Measurements from ENCODE around the gene ATPAF1.

Gene ATPAF1

GRCh38 chr1:46667782-46668760 lies at the start of gene ATPAF1:
TSS of gene ATPAF1 (minus strand) at chr1:46668364. CDS start at chr1:46668322, 42 bp downstream.
- H3K4me1 ChIP-seq (ENCODE audit: control insufficient read depth in 1 of 2, insufficient read depth in 1 of 2, low read depth in 1 of 2, low read length in 1 of 2) = peaks cover 10 to 18% of the 10 kb centered on the region in 2 experiments
- TF ChIP-seq CTCF (IDR thresholded peaks at IDR 0.05) = no peak
- peak within 1 kb of the TSS; percentile 65 to 70 for H3K4me3 ChIP-seq (ENCODE audit: low read depth in 1 of 2, low read length in 1 of 2)
- no peaks in the 10 kb centered on the region for H3K9me3 ChIP-seq
- peak within 1 kb of the TSS; percentile 51 for H3K27ac ChIP-seq
- no peaks in the 10 kb centered on the region for H3K27me3 ChIP-seq
- peaks cover 20% of the 10 kb centered on the region for H3K36me3 ChIP-seq

- peaks cover 30% of the 10 kb centered on the region for H3K36me3 ChIP-seq
- peaks cover 30 to 31% of the 10 kb centered on the region in 2 experiments for H3K4me1 ChIP-seq (ENCODE audit: control insufficient read depth in 1 of 2, insufficient read depth in 1 of 2, low read depth in 1 of 2, low read length in 1 of 2)
- peaks cover 10% of the 10 kb centered on the region for H3K27me3 ChIP-seq
- no peaks in the 10 kb centered on the region for H3K9me3 ChIP-seq
- H3K4me3 ChIP-seq (ENCODE audit: low read depth in 1 of 2, low read length in 1 of 2) = peak overlapping the region; percentile 77 to 86
- no peak for TF ChIP-seq CTCF (IDR thresholded peaks at IDR 0.05)
- H3K27ac ChIP-seq = peak overlapping the region; percentile 82
Measured at GRCh38 chr1:46717654-46718053, 49.5 kb upstream of the ATPAF1 start.

GRCh38 chr1:46714976-46715375 lies 46.8 kb upstream of the ATPAF1 start:
- TF ChIP-seq CTCF (IDR thresholded peaks at IDR 0.05) = no peak
- H3K9me3 ChIP-seq = no peaks in the 10 kb centered on the region
- H3K36me3 ChIP-seq = peaks cover 46% of the 10 kb centered on the region
- no peak overlapping the region for H3K27ac ChIP-seq
- no peaks in the 10 kb centered on the region for H3K27me3 ChIP-seq
- H3K4me1 ChIP-seq (ENCODE audit: control insufficient read depth in 1 of 2, insufficient read depth in 1 of 2, low read depth in 1 of 2, low read length in 1 of 2) = peaks cover 30 to 31% of the 10 kb centered on the region in 2 experiments
- no peak overlapping the region for H3K4me3 ChIP-seq (ENCODE audit: low read depth in 1 of 2, low read length in 1 of 2)

- H3K36me3 ChIP-seq = peaks cover 80% of the 10 kb centered on the region
- no peaks in the 10 kb centered on the region for H3K27me3 ChIP-seq
- H3K9me3 ChIP-seq = no peaks in the 10 kb centered on the region
- no peak overlapping the region for H3K27ac ChIP-seq
- TF ChIP-seq CTCF (IDR thresholded peaks at IDR 0.05) = no peak
- H3K4me3 ChIP-seq (ENCODE audit: low read depth in 1 of 2, low read length in 1 of 2) = no peak overlapping the region
- no peaks in the 10 kb centered on the region for H3K4me1 ChIP-seq (ENCODE audit: control insufficient read depth in 1 of 2, insufficient read depth in 1 of 2, low read depth in 1 of 2, low read length in 1 of 2)
Measured at GRCh38 chr1:46708121-46708520, 40.0 kb upstream of the ATPAF1 start.

GRCh38 chr1:46705408-46705807 lies 37.2 kb upstream of the ATPAF1 start:
- Histone ChIP-seq H3K4me3 (ENCODE audit: low read depth in 1 of 2, low read length in 1 of 2) (no peak overlapping the region), H3K27ac (no peak overlapping the region), H3K9me3 (no peaks in the 10 kb centered on the region), H3K36me3 (peaks cover 83% of the 10 kb centered on the region), H3K27me3 (no peaks in the 10 kb centered on the region), H3K4me1 (ENCODE audit: control insufficient read depth in 1 of 2, insufficient read depth in 1 of 2, low read depth in 1 of 2, low read length in 1 of 2) (no peaks in the 10 kb centered on the region)
- no peak for TF ChIP-seq CTCF (IDR thresholded peaks at IDR 0.05)

Measured in neutrophil (primary cell).